Activated gamma-delta T cell (primary cell): ENCODE measurements around the gene CGAS.
"Not testable (repeated sequence)": the region's sequence is repeated elsewhere in the genome, so short reads cannot be mapped to it uniquely, and the experiment has no call there.

Source experiments
- DNase-seq: peaks from one replicate; lab custom pipeline; 2025; lab: John Stamatoyannopoulos, UW
- total RNA-seq, 2 donors: gene quantifications; one replicate each; lab custom pipeline; 2026; lab: John Stamatoyannopoulos, UW

The CGAS gene
- total RNA-seq: 15.0 to 27.1 reads per million in 2 donors

DNA sequence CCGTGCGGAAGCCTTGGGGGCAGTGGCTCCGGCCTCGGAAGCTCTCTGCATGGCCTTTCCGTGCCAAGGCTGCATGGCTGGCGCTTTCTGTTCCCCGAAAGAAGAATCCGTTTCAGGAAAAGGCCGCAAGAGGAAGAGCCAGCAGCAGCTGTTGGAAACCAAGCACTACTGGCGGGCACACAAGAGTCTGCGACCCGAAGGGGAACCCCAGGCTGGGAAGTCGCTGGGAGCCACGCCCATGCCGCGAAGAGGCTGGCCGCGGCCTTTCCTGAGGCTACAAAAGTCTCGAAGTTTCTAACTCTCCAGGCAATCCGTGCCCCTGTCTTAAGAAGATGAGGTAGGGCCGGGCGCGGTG lies at the start of gene CGAS:
CGAS (minus strand) TSS at position 191 of the 355 bp plus-strand sequence; CDS start at position 75, 116 bp downstream.
- DNase-seq: peak; percentile 55

- DNase-seq: no peak
Observed at GRCh38 chr6:73497915-73498314, 45.8 kb upstream of the CGAS start.

DNA sequence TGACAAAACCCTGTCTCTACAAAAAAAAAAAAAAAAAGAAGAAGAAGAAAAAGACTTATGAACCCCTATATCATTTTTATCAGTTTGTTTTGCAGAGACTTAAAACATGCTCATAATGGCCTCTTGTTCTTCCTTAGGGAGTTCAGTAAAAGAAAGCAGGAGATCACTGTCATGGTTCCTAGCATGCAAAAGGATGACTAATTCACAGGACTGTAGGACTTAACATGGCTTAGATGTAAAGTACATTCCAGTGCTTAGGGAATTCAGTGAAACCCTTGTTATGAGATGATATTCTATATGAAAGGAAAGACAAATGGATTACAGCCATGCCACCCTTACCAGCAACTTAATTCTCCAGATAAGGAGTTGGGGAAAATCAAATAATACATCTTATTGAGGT lies 39.3 kb upstream of the CGAS start:
- no peak for DNase-seq

DNA sequence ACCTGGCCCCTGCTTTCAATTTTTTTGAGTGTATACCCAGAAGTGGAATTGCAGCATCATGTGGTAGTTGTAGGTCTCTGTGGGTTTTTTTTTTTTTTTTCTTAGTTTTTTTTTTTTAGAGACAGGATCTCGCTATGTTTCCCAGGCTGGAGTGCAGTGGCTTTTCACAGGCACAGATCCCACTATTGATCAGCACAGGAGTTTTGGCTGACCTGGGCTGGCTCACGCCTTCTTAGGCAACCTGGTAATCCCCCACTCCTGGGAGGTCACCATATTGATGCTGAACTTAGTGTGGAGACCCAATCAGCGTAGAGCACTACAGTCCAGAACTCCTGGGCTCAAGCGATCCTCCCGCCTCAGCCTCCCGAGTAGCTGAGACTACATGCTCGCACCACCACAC lies 35.4 kb upstream of the CGAS start:
- DNase-seq: no peak

DNA sequence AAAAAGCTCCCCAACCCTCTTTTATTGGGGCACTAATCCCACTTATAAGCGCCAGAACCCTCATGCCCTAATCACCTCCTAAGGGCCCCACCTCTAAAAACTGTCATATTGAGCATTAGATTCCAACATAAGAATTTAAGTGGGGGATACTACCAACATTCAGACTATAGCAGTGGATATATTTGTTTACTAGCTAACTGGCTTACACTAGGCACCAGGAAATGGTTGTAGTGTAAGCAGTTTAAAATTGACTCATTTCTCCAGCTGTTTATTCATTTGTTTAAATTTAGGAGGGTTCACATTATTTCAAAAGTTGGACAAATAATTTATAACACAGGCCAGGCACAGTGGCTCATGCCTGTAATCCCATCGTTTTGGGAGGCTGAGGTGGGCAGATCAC lies 32.3 kb upstream of the CGAS start:
- no peak for DNase-seq

DNA sequence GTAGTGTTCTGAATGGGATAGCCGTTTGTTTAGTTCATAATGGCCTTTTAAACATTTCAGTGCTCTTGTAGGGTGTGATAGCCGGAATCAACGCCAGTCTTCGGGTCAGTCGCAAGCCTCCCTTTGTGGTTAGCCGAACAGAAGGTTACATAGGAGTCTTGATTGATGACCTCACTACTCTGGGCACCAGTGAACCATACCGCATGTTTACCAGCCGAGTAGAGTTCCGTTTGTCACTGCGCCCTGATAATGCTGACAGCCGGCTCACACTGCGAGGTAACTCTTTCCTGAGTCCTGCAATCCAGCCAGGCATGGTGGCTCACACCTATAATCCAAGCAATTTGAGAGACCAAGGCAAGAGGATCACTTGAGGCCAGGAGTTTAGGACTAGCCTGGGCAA lies 29.9 kb upstream of the CGAS start:
- no peak for DNase-seq

- DNase-seq: no peak
Observed at GRCh38 chr6:73477407-73477806, 25.3 kb upstream of the CGAS start.

- no peak for DNase-seq
Observed at GRCh38 chr6:73476723-73477122, 24.6 kb upstream of the CGAS start.

- DNase-seq: no peak
Observed at GRCh38 chr6:73471686-73472290, 19.7 kb upstream of the CGAS start.

GRCh38 chr6:73461537-73462350 lies 9.6 kb upstream of the CGAS start, which contains the start of gene MTO1:
MTO1 (plus strand) TSS chr6:73461737; CDS start chr6:73461855, 118 bp downstream.
- peak; percentile 69 for DNase-seq

GRCh38 chr6:73460056-73460455 lies 8.0 kb upstream of the CGAS start:
- no peak for DNase-seq

GRCh38 chr6:73459474-73459873 lies 7.4 kb upstream of the CGAS start:
- not testable (repeated sequence) for DNase-seq

DNA sequence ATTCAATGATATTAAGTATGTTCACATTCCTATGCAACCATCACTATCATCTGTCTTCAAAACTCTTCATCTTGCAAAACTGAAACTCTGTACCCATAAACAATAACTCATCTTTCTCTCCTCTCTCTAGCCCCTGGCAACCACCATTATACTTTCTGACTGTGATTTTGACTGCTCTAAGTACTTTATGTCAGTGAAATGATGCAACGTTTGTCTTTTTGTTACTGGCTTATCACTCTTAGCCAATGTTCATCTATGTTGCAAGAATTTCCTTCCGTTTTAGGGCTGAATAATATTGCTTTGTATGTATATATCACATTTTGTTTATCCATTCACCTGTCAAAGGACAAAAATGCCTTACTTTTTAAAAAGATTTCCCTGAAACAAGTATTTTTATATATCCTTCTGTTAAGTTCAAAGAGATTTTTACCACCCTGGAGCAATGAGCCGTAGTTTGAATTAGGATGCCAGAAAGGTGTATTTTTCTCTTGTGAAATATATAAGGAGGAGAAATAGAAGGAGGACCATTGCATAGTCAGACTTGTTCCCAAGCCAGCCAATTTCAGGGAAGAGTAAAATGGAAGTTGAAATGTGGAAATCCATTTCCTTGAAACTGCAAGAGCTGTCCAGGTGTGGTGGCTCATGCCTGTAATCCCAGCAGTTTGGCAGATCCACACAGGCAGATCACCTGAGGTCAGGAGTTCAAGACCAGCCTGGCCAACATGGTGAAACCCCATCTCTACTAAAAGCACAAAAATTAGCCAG lies 4.0 kb upstream of the CGAS start:
- DNase-seq: no peak

- peak; percentile 21 for DNase-seq
Observed at GRCh38 chr6:73451223-73452106, 632 bp downstream of the CGAS start.

DNA sequence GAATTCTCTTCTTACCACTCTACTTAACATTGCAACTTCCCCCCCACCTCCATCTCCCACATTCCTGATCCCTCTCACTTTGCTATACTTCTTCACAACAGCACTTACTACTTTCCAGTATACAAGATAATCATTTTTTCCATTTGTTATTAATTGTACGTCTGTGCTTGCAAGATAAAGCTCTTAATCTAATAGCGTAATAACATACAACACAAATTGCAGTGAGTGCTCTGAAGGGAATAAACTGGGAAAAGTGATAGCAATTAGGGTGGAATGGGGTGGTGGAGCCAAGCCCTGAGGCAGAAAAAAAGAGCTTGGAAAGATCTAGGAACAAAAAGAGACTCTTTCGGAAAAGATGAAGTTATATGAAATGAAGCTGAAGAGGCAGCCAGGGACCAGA lies 8.5 kb downstream of the CGAS start:
- DNase-seq: no peak

DNA sequence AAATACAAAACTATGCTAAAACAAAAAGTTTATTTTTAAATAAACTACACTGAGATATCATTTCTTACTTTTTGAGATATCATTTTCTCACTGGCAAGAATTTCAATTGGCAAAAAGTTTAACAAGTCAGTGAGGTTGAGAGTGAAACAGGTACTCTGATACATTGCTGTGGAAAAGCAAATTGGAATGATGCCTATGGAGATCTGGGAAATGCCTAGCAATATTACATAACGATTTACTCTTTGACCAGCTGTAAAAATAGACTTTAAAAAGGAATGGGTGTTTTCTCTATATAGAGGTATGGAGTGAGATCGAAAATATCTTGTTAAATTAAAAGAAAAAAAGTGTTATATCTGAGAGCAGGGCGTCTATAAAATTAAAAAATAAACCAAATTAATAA lies 16.9 kb downstream of the CGAS start:
- no peak for DNase-seq

GRCh38 chr6:73421534-73421933 lies 30.6 kb downstream of the CGAS start:
- DNase-seq: no peak

DNA sequence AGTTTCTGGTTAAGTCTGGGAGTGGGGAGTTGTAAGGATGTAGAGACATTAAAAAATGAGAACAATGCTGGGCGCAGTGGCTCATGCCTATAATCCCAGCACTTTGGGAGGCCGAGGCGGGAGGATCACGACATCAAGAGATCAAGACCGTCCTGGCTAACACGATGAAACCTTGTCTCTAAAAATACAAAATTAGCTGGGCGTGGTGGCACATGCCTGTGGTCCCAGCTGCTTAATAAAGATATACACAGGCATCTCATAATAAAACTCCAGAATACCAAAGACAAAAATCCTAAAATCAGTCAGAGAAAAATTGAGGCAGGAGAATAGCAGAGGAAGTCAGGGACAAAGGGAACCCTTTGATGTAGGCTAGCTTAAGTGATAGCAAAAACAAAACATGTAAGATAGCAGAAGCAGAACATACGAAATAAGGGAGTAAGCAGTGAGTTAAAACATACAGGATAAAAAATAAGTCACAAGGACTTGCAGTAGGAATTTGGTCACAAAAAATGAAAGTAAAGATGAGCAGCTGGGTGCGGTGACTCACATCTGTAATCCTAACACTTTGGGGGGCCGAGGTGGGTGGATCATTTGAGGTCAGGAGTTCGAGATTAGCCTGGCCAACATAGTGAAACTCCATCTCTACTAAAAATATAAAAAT lies 33.9 kb downstream of the CGAS start:
- no peak for DNase-seq

- no peak for DNase-seq
Observed at GRCh38 chr6:73413102-73413501, 39.0 kb downstream of the CGAS start.

DNA sequence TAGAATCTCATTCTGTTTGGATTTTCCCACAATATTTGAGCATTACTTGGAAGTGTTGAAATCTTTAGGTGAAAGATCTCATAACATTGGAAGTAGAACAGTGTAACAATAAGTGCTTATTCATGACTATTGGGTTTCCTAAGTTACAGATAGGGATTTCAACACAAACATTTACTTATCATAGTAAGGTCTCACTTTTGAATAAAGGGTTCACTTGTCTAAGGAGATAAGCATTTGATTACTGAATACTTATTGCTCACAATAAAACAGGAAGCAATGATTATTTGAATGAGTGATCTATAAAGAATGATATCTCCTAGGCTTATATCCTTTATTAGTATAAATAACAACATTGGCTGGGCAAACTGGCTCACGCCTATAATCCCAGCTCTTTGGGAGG lies 42.7 kb downstream of the CGAS start:
- DNase-seq: no peak

- no peak for DNase-seq
Observed at GRCh38 chr6:73400656-73401055, 51.4 kb downstream of the CGAS start.
